Articular chondrocyte of knee joint (primary cell): ENCODE measurements around the gene LIX1L. TPM values are rescaled to one million over a fixed set of nuclear protein-coding genes. Genes with fewer than 3 reads are reported as not detected.

Experiments
- total RNA-seq: library from RNA; depleted of rRNA; stranded (reverse); fragments of >200 nt; gene quantifications from 2 replicates; pipeline ENCODE4 v1.2.3, GENCODE V29; 2012

Gene LIX1L
- 44.6 and 45.1 TPM in 2 replicates for total RNA-seq

GRCh38 chr1:145957443-145958319, at the start of gene LIX1L:
LIX1L (minus strand) TSS chr1:145958017; CDS start chr1:145957927, 90 bp downstream.

GRCh38 chr1:145996433-145997015, 38.7 kb upstream of the LIX1L start, which contains the start of gene TXNIP:
TXNIP (minus strand) TSS chr1:145996579; CDS start chr1:145996266, 313 bp downstream.

GRCh38 chr1:145964328-145965118, 6.7 kb upstream of the LIX1L start, which contains the start of the genes ANKRD34A and POLR3GL:
ANKRD34A (minus strand) TSS chr1:145964575; CDS start chr1:145961759, 2,816 bp downstream.
POLR3GL (plus strand) TSS chr1:145964690; CDS start chr1:145974866, 10,176 bp downstream.

GRCh38 chr1:145927063-145927886, 30.5 kb downstream of the LIX1L start, which contains the start of gene RBM8A:
RBM8A (minus strand) TSS chr1:145927484; CDS start chr1:145927426, 58 bp downstream.

GRCh38 chr1:145918144-145918991, 39.4 kb downstream of the LIX1L start, which contains the start of gene PEX11B:
PEX11B (minus strand) TSS chr1:145918717; CDS start chr1:145918688, 29 bp downstream.

GRCh38 chr1:145885738-145886287, 72.0 kb downstream of the LIX1L start, which contains the start of gene ANKRD35:
ANKRD35 (minus strand) TSS chr1:145885866; CDS start chr1:145885758, 108 bp downstream.

Other genes with a start within 250 kb of the LIX1L start
- gene CD160, start 238.5 kb downstream of the LIX1L start, total RNA-seq: 0.13 TPM in 1 of 2 replicates, not detected in the other
- 25.2 and 26.3 TPM in 2 replicates for gene RNF115, start 133.9 kb downstream of the LIX1L start, total RNA-seq
- gene POLR3C, start 133.8 kb downstream of the LIX1L start, total RNA-seq: 49.4 and 52.4 TPM in 2 replicates
- 2.6 and 4.0 TPM in 2 replicates for gene NUDT17, start 112.4 kb downstream of the LIX1L start, total RNA-seq
- gene PIAS3, start 98.9 kb downstream of the LIX1L start, total RNA-seq: 15.0 and 20.0 TPM in 2 replicates
- 2.6 and 2.8 TPM in 2 replicates for gene ANKRD35, start 72.2 kb downstream of the LIX1L start, total RNA-seq
- gene ITGA10, start 48.0 kb downstream of the LIX1L start, total RNA-seq: 17.3 and 37.4 TPM in 2 replicates
- gene PEX11B, start 39.3 kb downstream of the LIX1L start, total RNA-seq: 23.7 and 28.6 TPM in 2 replicates
- gene RBM8A, start 30.5 kb downstream of the LIX1L start, total RNA-seq: 77.1 and 110 TPM in 2 replicates
- 0.52 and 0.76 TPM in 2 replicates for gene ANKRD34A, start 6.6 kb upstream of the LIX1L start, total RNA-seq
- 18.1 and 20.8 TPM in 2 replicates for gene POLR3GL, start 6.7 kb upstream of the LIX1L start, total RNA-seq
- 201 and 284 TPM in 2 replicates for gene TXNIP, start 38.6 kb upstream of the LIX1L start, total RNA-seq
- 0.13 TPM in 1 of 2 replicates, not detected in the other for gene HJV, start 63.7 kb upstream of the LIX1L start, total RNA-seq
- gene NBPF10, start 186.8 kb upstream of the LIX1L start, total RNA-seq: 3.7 and 4.3 TPM in 2 replicates